ENCODE data around the gene C2CD3.

C2CD3 gene

DNA sequence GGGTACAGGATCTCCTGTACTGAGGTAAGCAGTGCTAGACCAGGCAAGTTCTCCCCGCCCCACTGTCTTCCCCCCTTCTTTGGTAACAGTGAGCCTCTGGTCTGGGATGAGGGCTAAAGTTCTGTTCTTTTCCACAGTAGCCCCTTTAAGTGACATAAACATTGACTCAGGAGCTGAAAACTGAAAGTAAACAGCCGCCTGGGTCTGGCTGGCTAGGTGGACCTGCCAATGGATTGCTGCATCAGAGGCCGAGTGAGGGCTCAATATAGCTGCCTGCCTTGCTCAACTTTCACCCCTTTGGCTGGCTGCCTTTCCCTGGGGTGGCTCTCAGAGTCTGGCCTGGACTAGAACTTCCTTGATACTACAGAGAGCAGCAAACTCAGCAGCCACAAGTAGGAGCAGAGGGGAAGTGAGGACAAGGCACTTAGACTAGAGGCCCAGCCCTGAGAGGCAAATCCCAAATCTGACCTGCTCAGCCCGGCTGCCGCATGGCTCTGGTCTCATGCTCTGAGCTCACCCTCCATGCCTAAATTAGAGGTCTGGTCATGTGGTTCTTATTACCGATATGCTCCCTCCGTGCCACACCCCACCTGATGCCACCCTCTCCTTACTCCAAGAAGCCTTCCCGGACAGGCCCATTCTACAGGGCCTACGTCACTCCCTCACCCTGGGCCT lies 152.3 kb downstream of the C2CD3 start:
- no peak for FAIRE-seq

DNA sequence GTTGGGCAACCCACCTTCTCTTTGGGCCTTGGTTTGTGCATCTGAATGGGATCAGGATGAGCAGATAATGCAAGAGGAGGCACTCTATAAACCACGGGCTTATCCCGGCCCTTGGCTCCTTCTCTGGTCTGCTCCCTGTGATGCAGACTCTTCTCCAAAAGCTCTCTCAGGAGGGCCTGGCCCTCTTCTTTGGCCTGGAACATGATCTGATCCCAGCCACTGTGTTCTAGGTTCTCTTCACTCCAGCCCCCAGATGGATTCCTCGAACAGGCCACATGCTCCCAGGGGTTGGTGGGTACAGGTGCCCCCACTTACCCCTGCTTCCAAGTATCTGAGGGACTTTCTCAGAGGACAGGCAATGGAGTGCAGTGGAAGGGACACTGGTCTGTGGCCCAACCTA lies 153.2 kb downstream of the C2CD3 start:
- FAIRE-seq: no peak

DNA sequence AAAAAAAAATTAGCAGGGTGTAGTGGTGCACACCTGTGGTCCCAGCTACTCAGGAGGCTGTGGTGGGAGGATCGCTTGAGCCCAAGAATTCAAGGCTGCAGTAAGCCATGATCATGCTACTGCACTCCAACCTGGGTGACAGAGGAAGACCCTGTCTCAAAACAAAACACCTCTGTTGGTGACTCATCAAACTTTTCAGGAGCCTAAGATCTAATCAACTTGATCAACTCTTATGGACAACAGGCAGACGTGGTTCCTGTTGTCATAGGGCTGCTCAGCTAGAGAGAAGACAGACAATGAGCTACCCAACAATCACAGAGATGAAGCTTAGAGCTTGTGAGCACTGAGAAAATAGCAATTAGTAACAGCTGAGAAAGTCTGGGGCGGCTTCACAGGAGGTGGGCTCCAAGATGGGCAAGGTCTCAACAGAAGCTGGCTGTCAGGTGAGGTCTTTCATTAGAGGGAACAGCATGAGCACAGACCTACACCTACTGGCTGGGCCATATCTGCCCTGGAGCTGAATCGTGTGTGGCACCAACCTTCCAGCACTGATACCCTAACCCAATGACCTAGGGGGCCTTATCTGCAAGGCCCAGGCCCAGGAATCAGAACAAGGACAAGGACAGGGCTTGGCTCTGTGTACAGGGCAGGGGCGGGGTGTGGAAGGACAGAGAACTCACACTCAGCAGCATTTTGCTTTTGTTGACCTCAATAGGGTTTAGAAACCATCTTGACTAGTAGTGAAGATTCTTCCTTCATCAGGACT lies 154.7 kb downstream of the C2CD3 start:
- FAIRE-seq: no peak

DNA sequence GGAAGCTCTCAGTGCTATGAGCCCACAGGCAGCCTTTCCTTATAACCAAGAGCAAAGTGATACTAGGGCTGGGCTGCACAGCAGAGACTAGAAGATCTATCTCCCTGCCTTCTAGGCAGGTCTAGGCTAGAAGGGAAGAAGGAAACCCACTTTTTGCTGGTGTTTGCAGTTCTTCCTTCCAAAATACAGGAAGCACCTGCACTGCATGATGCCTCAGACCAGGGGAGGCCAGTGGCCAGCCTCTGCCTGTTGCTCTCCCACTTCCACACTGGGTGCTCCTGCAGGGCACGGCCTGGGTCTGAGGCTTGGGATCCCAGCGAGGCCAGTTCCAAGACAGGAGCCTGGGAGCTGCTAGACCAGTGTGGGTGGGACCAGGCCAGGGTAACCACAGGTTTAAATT lies 155.9 kb downstream of the C2CD3 start:
- no peak for FAIRE-seq

DNA sequence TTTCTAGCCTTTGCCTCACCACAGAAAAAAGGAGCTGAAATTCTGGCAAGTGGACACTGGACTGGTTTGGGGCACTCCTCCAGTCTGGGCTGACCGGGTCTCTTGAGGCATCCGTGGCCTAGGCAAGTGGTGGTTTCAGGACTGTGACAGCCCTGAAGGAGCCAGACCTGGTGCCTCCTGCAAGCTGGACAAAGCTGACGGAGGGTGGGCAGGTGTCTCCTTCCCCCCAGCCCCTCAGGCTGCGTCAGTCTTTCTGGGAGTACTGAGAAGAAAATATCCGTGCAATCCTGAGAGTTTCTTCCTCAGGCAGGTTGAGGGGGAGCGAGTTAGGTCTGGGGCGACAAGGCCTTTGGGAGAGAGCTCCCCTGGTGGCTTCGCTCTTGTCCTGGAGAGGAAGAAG lies 157.7 kb downstream of the C2CD3 start:
- FAIRE-seq: no peak

DNA sequence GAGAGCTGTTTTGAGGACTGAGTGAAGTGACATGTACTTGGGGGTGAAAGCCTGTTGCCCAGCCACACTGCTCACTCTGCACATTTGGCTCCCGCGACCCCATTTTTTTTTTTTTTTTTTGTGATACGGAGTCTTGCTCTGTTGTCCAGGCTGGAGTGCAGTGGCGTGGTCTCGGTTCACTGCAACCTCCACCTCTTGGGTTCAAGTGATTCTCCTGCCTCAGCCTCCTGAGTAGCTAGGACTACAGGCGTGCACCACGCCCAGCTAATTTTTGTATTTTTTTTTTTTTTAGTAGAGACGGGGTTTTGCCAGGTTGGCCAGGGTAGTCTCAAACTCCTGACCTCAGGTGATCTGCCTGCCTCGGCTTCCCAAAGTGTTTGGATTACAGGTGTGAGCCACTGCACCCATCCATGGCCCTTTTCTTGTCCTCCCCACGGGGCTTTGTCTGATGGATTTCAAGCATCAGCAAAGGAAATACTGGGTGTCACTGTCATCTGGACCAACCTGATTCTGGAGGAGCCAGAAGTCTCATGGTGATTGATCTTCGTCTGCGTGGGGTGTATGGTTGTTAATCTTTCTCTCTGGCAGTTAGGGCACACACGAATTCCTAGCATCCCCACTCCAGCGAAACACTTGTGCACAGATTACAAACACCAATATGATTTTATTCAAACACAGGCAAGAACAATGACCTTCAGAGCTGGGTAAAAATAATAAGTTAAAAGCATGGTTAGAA lies 158.6 kb downstream of the C2CD3 start:
- no peak for FAIRE-seq

DNA sequence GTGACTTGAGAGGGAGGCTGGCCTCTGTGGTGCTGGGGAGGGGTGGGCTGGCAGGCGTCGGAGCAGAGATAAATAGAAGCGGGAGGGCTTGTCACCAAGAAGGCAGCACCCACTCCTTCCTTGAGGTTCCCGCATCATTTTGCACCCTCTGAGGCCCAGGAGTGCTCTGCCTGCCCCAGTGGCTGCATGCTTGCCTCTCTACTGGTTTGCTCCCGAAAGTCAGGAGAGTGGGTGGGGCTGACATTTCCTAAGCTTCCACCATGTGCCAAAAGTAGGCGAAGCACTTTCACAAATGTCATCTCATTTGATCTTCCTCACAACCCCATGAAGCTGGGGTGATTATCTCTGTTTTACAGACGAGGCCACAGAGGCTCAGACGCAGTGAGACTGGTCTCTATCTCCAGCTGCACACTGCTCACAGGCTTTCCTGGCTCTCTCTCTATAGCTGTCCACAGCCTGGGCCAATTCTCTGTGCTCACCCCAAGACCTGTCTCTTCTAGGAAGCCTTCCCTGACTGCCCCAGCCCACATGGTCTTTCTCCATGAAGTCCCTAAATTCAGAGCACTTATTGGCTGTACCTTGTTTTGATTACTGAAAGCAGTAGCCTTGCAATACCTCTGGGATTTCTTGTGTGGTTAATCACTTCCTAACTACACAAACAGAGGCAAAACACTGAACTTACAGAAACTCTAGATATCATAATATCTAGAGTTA lies 159.3 kb downstream of the C2CD3 start:
- FAIRE-seq: no peak

DNA sequence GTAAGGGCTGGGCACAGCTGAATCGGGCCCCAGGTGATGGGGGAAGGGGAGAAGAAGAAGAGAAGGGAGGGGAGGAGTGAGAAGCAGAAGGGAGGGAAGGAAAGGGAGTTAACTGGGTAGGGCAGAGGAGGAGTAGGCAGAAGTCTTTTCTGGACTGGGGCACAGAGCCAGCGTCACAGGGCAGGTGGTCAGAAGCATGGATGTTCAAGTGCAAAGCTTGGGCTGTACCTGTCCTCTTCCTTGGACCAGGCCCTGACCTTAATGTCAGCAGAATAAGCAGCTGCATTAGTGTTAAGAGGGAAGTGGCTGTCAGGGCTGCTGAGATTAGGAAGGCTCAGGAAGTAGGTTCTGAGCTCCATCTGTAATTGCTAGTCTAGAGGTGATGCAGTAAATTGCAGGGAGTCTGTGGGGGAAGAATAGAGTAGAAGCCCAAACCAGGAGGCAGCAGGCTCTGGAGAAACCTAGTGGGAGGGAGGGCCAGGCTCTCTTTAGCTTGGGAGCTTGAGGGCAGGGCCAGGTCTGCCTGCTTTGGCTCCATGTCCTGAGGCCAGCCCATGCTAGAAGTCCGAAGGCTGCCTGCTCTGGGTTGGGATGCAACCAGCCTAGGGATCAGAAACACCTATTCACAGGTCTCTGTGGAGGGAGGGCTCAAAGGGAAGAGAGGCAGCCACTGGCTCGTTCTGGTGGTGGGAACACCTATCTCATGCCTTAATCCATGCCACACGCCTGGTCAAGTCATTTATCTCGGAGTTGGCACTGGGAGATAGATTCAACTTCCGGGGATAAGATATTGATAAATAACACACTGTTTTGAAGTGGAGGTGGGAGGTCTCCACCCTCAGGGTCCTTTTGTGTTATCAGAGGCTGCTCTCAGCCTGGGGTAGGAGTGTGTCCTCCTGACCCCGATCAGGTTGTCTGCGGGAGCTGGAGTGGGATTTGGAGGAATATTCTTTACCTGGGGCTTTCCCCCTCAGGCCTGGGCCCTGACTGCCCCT lies 160.2 kb downstream of the C2CD3 start:
- no peak for FAIRE-seq

DNA sequence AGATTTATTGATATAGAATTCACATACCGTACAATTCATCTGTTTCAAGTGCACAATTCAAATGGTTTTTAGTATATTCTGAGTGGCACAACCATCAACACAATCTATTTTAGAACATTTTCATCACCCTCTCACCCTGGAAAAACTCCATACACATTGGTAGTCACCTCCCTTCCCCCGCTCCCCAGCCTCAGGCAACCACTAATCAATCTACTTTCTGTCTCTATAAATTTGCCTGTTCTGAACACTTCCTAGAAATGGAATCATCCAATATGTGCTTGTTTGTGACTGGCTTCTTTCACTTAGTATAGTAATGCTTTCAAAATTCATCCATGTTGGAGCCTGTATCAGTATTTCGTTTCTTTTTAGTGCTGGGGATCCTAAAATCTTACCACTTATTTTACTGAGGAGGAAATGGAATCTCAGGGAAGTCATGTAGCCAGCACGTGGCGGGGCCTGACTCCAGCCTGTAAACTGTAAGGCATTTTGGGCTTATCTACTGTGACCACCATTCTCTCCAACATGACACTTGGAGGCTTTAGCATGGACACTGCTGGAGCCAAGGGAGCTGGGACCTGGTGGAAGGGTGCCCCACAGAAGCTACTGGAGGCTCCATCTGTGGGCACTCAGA lies 161.0 kb downstream of the C2CD3 start:
- no peak for FAIRE-seq

DNA sequence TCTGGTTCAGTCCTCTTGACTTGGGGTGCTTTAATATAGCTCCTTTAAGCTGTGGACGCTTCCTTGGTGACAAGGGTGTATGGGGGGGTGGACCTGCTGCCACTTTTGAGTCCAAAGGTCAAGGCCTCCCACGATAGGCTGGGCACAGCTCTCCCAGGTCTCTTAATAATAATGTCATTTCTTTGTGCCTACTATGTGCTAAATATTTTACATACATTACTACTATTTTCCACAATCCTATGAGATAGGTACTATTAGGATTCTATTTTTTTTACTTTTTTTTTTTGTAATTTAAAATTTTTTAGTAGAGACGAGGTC lies 161.6 kb downstream of the C2CD3 start:
- FAIRE-seq: no peak

DNA sequence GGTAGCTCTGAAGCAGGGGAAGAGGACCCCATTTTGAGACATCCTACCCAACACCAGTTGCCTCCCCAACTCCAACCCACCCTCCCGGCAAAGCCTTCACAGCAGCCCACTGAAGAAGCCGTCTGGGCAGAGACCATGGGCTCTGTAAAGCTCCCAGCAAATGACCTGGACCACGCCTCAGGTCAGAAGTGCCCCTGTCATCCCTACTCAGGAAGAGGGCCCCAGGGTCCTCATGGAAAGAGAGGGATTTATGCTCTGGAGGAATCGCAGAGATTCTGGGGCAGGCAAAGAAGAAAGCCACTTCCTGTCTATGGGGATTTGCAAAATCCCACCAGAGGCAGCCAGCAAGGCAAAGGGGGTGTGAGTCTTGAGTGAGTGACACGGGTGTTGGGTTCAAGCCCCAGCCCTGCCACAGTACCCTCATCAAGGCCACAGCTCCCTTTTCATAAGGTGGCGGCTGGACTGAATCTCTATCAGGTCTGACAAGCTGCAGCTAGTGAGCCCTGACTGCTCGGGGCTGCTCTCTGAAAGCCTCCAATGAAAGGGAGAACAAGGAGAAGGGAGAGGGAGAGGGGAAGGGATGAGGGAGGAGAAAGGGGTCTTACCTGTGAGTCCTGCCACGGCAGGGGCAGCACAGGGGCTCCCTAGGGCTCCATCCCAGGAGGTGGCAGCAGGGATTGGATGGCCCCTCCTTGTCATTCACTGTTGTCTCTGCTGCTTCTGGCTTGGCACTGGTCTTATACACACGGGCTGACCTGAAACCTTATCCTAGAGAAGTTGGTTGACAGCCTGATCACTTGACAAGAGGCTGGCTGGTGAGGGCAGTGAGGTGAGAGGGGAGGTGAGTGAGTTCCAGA lies 162.2 kb downstream of the C2CD3 start, which contains the start of gene UCP3:
UCP3 (minus strand) TSS at position 713 of the 857 bp plus-strand sequence. CDS start 2,043 bp downstream, outside the sequence.
- no peak for FAIRE-seq

DNA sequence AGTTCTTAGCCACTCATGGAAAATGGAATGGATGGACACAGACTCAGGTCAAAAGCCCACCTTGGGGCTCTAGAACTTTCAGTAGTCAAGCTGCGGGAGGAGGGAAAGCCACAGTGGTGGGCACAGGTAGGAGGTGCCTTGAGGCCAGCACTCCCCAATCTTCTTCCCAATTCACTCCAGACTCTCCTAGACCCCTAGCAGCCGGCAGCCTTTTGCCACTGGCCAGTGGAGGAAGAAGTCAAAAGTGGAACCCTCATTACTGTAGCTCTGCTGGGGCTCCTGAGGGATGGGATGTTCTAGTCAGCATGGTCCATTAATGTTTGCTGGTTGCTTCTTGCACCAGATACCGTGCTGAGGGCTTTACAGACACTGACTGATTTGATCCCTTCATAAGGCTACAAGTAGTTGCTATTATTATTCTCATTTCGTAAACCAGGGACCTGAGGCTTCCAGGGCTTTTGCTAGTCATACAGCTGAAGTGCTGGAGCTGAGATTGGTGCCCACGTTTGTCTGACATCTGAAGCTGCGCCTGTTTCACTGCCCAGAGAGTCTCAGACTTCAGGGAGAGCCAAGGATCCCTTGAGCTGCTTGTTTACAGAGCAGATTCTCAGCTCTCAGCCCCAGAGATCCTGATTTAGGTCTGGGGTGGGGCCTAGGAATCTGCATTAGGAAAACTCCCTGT lies 163.0 kb downstream of the C2CD3 start:
- FAIRE-seq: no peak

DNA sequence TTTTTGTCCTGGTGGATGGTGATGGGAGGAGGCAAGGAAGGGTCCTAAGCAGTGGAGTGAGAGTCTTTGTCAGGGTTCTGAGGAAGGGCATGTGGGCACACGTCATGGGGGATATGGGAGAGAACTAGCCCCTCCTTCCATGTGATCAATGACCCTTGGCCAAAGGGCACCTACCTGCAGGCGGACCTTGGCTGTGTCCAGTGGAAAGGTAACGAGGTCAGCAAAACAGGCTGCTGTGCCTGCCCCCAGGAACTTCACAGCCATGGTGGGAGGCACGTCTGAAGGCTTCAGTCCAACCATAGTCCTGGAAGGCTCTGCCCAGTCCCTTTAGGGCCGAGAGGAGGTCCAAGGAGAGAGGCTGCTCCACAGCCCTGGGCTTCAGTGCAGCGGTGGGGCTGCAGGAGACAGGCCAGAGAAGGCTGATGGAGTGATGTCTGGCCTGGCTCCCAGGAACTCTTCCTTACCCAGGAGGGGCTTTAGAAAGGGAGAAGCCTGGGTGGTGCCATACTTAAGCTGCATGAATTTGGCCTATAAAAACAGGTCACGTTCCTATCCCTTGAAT lies 164.0 kb downstream of the C2CD3 start:
- FAIRE-seq: no peak

DNA sequence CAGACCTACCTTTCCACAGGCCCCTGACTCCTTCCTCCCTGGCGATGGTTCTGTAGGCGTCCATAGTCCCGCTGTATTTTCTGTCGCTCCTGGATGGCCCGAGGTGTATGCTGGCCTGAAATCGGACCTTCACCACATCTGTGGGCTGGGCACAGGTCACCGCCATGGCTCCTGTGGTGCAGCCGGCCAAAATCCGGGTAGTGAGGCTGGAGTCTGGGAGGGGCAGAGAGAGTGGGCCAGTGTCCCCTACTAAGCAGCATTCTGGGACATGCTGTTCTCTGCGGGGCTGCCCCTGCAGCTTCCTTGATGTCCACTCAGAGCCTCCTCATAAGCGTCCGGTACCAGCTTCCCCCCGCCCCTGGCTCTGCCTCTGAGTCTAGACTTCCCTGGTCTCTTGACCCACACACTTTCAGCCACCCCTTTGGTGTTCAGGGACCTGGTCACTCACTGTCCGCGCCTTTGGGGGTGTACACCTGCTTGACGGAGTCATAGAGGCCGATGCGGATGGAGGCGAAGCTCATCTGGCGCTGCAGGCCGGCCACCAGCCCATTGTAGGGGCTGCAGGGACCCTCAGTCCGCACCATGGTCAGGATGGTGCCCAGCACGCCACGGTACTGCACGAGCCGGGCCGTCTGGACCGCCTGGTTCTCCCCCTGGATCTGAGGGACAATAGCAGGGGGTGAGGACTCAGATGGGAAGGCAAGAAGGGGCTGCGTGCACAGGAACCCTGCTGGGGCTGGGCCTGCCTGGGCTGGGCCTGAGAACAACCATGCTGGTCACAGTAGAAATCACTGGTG lies 164.9 kb downstream of the C2CD3 start:
- no peak for FAIRE-seq

DNA sequence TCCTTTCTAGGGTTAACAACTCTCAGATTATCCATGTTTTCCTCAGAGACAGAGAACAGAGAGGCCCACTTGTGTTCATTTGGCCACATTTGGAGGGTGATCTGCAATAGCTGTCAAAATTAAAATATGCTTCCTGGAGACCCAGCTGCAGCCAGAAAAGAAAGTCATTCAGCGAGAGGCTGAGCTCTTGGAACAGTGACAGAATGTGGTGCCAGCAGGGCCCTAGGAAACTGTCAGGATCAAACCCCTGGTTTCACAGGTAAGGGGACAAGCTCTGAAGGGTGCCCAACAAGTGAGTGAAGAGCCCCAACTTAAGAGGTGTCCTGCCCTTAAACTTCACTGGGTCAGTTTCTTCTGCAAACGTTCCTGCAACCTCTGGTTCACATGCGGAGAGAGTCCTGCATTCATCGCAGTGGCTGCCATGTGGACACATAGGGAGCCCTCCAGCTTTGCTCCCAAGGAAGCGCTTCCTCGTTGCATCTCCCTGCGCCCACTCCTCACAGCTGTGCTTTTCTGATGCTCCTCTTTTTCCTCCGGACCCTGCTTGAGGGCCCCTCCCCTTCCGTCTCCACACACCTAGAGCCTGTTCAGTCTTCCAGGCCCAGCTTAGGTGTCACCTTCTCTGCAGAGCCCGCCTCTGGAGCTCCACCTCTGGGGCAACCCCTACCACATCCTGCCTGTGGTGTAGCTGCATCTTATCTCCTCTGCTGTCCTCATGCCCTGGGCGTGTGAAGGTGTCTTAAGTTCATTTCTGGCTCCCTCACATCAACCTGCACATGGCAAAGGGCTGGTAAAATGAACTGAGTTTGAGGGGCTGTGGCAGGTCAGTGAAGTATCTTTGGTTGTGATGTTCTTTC lies 165.8 kb downstream of the C2CD3 start:
- no peak for FAIRE-seq

DNA sequence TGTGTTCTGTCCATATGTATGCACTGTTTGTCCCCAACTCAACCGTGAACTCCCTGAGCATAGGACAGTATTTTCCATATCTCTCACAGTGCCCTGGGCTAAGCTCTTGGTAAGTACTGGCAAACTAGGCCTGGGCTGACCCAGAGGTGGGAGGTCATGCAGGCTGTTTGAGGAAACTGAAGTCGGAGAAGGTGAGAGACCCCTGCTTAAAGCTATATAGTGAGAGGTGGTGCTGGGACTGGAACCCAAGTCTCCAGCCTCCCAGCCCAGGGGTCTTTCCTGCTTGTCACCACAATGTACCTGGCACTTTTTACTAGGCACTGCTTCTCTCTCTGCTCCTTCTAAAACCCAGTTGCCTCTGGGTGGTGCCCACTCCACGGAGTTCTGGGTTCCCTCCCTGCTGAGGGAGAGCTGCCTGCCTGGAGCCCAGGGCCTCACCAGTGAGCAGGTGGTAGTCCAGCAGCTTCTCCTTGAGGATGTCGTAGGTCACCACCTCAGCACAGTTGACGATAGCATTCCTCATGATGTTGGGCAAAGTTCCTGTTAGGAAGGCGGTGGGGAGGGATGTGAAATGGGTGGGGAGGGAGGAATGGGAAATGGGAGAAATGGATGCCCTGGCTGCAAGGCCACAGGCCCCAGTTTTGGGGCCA lies 166.6 kb downstream of the C2CD3 start:
- FAIRE-seq: no peak

DNA sequence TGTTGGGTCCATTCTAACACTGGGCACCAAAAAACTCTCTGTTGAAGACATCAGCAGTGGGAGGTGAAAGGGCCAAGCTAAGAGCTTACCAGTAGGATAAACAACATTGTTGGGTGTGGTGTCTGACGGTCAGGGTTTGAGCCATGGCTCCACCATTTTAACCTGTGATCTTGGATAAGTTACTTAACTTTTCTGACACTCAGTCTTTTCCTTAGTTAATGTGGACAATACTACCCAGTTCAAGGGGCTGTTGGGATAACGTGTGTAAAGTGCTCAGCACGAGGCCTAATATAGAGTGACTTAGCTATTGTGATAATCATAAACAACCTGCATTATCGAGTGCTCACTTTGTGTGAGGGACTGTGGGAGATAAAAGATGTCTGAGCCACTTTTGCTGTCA lies 168.0 kb downstream of the C2CD3 start:
- no peak for FAIRE-seq

All from G401.6 (cell line).